NOMO-1 treated with DMSO at 0.1 percent for 48 hours (cell line): ENCODE data around the gene MCTP1.

Experiments
- DNase-seq: peaks from one replicate; lab custom pipeline; 2025; ENCODE audit not compliant: unreplicated experiment; lab: John Stamatoyannopoulos, UW

MCTP1 gene

DNA sequence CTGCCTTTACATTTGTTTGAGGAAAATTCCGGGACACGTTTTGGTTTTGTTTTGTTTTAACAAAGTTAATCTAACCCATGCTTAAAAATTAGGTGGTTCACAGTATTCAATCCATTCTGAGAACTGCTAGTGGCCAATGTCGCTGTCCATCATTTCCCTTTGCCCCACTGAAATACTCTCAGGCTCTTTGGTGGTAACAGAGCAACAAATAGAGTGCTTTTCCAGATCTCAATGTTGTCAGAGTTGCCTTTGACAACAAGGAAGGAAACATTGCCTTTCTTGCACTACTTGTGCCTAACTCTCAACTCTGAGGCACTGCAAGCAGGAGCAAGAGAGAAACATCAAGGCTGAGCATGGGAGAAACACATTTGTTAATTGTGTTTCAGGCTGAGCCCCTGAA, 154.0 kb downstream of the MCTP1 start:
- DNase-seq: no peak

DNA sequence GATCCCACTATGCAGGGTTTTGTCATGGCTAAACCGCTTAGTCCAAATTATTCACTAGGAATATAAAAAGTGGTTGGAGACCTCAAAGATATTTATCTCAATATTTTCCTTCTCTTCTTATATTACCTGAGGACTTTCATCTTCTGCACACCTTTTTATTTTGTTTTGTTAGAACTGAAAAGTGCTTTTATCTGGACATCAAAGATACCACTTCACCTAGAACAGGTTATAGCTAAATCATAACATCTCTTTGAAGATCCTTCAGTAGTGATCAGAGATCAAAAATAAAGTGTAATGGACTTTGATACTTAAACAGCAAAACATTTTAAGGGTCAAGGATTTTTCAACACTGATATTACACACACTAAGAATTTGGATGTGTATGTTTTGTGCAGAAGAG, 160.2 kb downstream of the MCTP1 start:
- DNase-seq: no peak

DNA sequence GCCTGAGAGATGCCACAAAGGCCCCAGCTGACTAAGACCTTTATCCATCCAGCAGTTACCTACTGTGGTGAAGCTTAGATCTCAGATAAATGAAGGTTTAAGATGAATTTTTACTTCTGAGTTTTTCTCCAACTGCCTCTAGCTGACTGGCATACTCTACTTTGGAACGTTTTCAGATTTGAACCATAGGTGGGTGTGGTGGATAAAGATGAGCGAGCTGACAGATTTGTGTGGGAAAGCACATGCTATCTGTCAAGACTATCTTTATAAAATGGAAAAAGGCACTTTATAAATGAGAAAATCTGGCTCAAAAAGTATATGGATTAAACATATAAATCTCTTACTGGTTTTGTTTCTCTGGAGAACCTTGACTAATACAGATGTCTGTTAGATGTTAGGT, 160.8 kb downstream of the MCTP1 start:
- DNase-seq: no peak

DNA sequence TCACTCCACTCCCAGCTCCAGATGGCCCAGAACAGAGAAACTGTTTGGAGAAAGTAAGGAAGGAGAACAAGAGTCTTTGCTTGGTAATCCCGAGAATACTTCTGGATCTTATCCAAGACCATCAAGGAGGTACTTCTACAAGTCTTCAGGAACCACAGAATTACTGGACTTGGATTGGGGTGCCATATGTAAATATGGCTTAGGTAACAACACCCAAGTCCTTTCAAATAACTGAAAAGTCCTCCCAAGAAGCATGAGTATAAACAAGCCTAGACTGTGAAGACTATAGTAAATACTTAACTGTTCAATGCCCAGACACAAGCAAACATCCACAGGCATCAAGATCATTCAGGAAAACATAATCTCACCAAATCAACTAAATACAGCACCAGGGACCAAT, 170.0 kb downstream of the MCTP1 start:
- DNase-seq: no peak

DNA sequence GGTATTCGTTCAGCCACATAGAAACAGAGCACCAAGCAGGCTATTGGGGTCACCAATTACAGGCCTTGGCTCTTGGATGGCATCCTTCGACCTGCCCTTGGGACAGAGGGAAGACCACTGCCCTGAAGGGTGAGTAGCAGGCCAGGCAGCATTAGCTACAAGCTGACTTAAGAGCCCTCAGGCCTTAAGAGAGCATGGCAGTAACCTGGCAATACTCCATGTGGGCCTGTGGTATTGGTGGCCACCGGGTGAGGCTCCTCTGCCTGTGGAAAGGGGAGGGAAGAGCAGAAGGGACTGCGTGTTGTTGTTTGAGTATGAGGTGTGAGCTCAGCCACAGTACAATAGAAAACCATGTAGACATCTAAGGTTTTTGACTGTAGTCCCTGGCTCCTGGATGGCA, 170.6 kb downstream of the MCTP1 start:
- DNase-seq: no peak

DNA sequence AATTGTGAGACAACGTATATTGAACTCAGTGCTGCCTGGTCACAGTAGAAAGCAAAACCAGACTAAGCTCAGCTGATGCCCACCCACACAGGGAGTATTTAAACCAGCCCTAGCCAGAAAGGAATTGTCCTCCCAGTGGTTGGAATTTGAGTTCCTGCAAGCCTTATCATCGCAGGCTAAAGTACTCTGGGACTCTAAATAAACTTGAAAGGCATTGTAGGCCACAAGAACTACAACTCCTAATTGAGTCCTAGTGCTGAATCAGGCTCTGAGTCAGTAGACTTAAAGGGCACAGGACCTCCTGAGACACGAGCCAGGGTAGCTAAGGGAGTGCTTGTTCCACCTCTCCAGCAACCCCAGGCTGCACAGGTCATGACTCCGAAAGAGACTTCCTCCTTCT, 171.4 kb downstream of the MCTP1 start:
- no peak for DNase-seq

DNA sequence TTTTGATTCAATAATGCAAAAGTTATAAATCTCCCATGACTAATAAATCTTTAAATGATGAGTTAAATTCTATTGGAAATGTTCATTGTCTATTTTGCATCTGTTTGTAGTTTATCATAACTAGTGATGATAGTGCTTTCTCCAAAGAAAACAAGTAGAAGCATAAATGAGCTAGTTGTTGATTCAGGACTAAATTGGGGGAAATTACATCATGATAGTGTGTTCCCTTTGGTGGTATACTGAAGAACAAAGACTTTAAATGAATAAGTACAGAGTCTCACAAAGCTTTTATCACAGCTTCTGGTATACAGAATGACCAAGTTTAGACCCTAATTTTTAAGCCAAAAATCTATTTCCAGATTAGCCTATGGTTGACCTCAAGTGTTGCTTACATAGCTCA, 173.8 kb downstream of the MCTP1 start:
- DNase-seq: no peak

DNA sequence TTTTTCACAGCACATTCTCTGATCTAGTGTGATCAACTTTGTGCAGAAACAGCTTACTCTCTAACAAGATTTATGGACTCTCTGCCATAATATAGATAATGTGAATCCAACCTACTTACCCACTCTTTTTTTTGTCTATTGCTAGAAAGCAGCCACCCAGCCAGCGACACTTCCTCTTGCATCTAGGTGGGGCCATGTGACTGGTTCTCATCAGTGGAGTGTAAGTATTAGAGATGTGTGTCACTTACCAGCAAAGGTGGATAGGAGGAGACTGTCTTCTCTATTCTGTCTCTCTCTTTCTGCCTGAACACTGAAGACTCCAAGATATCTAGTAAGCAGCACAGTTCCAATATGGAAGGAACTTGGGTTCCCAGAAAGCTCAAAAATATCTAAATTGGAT, 174.8 kb downstream of the MCTP1 start:
- peak; percentile 38 for DNase-seq

DNA sequence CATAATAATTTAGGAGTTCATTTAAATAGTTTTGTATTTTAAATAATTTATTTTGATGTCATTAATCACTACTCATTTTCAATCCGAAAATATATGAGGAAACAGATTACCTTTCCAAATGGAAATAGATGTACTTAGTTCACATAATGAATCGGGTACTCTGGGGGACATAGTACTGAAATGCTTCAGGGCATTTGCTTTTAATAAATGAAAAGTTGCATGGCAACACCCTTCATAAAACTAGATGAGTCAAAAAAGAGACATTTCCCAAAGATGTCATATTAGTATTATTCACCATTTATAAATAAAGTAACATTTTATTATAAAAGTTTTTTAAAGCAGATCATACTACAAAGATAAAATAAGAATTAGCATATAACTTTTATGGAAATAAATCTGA, 177.8 kb downstream of the MCTP1 start:
- DNase-seq: no peak

DNA sequence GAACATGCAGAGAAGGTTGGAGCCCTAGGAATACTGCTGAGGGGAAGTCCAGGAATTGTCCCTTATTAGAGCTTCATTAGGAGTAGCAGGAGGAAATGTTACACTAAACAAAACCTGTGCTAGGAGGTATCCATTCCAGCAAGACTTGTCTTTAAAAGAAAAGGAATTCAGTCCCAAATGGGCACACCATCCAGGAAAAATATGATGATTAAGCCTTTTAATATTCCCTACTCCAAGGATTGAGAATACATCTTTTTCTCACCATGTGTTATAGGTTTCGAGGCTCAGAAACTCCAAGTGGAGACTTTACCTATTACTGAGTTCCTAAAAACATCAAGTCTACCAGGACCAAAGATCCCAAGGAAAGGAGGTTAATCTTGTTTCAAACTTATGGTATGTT, 179.3 kb downstream of the MCTP1 start:
- no peak for DNase-seq

DNA sequence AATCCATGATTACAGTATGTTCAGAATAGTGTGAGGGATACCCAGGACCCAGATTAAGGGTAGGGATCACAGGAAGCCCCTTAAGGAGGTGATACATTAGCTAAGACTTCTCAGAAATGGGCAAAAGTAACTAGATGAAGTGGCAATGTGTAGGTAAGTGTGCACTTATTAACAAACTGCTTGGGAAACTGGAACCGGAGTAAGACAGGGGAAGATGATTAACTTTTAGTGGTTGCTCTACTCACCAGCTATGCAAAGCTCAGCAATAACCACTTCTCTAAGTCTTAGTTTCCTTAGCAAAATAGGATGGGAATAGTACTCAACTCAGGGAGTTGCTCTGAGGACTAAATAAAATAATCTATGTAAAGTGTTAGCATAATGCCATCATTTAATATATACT, 182.2 kb downstream of the MCTP1 start:
- DNase-seq: no peak

DNA sequence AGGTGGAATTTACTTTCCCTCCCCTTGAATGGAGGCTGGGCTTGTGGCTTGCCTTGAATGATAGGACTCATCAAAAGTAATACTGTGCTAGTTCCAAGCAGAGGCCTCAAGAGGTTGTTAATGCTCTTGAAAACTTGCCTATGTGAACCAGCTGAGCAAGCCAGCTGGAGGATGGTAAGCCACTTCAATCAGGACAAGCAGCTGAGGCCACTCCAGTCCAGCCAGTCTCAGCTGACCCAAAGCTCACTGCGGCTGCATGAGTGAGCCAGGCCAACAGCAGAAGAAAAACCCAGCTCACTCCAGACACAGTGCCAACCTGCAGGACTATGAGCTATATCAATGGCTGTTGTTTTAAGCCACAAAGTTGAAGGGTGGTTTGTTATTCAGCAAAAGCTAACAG, 182.8 kb downstream of the MCTP1 start:
- no peak for DNase-seq

DNA sequence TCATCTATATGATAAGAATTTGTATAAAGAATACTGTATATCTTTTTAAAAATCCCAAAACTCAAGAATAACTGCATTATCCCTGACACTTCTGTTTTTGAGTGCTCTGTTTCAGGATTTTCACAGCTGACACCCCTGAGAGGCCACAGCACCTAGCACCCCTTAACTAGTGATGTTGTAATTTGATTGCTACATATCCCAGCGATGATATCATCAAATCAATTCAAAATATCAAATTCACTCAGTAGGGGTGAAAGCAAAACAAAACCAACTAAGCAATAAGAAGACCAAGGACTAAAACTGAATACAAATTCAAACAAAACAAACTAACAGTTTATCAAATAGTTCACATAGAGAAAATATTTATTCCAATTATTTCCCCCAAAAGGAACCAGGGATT, 184.3 kb downstream of the MCTP1 start:
- no peak for DNase-seq

DNA sequence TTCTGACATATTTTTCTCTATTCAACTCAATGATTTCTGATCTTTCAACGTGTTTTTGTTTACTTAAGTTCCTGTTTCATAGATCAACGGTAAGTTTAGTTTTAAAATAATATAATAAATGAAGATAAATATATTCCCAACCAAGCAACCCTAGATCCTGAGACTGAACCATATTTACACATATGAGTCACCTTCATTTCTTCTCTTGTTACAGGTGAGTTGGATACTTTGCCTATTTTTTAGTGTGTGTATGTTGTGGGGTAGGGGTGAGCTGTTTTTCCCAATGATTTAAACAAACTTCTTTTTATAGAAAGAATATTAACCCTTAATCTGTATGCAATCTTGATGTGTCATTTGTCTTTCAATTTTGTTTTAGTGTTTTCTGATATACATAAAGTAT, 186.9 kb downstream of the MCTP1 start:
- no peak for DNase-seq

DNA sequence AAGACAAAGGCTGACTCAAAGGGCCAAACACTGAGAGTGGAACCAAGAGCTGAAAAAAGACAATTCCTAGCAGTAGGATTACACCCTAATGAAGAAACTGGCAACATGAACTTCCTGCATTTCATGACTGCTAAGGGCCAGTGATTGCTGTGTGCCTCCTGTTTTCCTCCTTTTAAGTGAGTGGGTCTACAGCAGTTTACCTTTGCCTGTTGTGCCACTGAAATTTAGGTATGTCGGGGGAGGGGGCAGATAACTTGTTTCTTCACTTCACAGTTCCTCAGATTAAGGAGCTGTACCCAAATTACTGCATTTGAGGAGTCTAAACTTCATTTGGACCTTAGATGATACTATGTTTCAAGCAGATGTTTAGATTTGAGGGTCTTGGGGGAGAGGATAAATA, 191.7 kb downstream of the MCTP1 start:
- no peak for DNase-seq

DNA sequence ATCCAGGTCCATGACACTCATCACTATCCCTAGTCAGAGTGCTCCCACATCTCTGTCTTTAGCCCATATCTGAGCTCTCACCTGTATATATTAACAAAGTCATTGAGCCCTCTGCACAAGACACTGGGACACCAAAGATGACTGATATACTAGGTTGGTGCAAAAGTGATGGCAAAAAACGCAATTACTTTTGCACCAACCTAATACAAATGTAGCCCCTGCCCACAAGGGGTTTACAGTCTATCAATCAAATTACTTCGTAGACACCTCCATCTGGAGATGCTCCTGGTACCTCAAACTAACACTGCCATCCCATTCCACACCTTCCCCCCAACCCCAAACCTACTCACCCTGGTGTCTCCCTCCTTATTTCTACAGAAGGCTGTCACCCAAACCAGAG, 194.1 kb downstream of the MCTP1 start:
- DNase-seq: no peak

DNA sequence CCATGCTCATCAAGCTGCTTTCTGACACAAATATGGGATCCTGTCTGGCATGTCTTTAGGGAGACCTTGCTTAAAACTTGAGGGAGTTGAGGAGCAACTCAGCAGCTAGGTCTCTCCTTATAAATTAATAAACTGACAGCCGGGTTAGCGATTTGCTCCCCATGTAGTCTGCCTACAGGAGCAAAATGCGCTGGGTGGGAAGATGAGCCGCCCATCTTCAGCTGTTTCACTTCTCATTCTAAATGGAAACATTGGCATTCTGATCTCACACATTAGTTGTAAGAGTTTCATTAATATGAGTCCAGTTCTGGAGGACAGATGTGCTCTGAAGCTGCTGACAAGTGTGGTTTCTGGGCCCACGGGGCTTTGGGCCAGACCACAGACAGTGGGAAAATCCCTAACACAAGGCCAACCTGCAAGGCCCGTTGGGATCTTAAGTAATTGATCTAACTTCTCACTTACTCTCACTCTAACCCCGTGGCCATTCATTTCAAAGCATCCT, 197.0 kb downstream of the MCTP1 start:
- peak; percentile 30 for DNase-seq

DNA sequence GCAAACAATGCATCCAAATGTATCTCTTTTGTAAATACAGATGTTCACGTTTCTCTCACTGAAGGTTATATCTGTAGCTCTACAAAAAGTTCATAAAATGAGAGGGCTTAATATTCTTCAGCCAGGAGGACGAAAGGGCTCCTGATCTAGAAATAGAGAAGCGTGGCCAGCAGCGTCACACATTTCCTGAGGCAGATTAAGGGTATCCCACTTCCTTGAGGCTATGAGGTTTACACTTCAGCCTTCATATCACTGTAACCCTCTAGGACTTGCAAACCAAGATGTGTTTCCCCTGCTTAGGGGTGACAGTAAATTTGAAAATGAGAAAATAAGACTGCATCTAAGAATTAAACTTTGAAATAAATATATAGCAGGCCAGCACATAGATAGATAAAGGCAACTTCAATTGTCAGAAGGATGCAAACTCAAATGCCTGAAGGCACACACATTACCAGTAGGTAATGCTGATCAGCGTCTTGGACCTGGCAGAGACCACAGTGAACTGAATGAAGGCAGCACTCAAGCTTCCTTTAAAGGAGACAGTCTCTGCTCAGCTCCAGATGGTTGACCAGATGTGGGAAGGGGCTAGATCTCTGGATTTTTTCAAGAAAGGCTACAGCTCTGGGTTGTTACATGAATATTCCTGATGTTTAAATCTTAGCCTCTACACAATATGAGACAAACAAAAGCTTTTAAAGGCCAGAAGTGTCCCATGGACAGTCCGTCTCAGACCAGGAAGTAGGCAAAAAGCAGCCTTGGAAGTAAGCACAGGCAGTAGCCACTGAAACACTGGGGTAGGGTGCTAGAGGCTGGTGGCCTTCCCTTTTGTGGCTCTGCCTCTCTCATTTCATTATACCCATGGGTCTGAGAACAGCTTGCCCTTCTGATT, 197.7 kb downstream of the MCTP1 start:
- DNase-seq: peak; percentile 16

DNA sequence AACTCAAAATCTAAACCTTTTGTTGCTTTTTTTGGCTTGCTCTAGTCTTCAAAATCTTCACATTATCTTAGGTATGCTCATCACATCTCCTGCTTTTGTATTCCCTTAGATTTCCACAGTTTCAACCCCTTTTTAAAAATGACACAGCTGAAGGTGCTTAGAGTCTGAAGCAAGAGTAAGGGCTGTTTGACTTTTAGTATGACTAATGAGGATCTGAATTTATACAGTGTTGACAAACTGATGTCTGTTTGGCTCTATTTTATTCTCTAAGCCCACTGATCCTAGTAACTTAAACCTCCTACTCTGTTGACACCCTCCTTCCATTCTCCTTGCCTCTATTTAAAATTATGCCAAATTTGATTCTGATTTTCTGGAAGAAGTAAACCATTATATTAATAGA, 200.1 kb downstream of the MCTP1 start:
- DNase-seq: no peak

DNA sequence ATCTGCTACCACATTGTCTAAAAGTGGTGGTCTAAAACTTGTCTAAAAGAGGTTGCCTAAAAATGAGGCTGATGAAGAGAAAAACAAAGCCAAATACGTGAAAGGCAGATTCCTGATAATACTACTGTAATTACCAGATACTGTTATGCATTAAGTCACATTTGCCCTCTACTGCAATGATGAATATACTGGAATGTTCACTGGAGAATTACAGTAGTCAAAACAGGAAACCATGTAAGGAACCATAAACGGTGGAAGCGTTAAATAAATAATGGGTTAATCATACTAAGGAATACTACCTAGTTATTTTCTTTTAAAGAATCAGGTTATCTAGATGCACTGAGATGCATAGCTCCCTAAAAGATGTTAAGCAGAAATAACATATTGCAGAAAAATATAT, 201.3 kb downstream of the MCTP1 start:
- DNase-seq: no peak

DNA sequence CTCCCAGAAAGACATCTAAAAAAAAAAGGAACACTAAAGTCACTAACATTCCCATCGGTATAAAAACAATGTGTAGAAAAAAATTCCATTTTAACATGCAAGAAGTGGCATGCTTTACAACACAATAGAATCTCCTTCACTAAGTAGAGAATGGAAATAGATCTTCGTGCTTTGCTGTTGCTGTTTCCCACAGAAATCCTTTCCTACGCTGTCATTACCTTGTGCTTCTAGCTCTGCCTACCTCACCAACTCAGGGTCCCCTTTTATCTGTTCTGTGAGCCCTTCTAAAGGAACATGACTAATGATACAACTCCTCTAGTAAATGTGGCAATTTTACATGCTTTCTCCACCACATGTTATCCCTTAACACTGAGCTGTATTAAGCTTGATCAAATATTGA, 202.9 kb downstream of the MCTP1 start:
- DNase-seq: peak; percentile 36

DNA sequence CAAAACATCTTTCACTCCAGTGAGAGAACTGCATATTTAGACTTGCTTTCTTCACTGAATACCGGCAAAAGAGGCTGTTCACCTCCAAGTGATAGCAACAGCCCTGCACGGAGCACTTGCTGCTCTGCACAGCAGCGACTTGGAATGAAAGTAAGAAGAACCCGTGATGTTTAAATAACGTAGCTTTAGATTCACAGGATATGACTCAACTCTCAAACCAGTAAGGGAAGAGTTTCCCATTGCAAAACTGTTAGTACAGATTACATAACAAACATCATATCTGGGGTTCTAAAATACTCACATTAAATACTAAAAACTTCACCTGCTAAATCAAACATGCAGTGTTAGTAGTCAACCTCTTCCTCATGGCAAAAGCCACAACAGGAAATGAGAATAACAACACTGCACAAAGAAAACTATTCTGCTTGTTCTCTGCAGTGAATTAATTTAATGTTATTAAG, 203.4 kb downstream of the MCTP1 start:
- DNase-seq: peak; percentile 97

DNA sequence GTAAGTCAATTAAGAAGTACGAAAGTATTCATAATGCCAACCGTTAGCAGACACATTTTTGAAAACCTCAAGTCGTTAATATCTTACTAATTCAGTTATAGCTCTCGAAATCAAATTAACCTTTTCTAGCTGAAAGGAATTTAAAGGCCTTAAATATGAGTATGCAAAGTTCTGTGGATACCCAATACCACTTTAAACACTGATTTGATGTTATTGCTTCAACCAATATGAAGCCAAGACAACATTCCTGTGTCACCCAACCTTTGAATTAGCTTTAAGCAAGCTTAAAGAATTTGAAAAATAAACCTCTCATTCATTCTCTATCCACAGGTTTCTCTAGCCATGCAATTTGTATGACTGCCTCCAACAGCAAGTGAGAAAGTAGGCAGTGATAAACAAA, 204.5 kb downstream of the MCTP1 start:
- no peak for DNase-seq
